Heart left ventricle (tissue), 16 donors: ENCODE data around the gene CMIP. TPM values are rescaled to one million over a fixed set of nuclear protein-coding genes. Genes with fewer than 3 reads are reported as not detected.

Experiments
- ATAC-seq, 4 donors: fragments of 200-7000 bp; cut with Tn5 transposase; one replicate each; pipeline ENCODE4 v1.9.1; 2020 to 2022; ENCODE audit warnings: moderate library complexity in 4 of 4, mild to moderate bottlenecking in 3 of 4, moderate number of reproducible peaks in 1 of 4
- DNase-seq, 5 donors: peaks; one replicate each; pipeline ENCODE4 v3.0.0-alpha.2; 2020
- H3K27ac ChIP-seq, 12 donors: fragments of 200-600 bp; sonication (generic) in 4 of 12; one replicate each; pipeline versions ENCODE4 v1.5.0 to v1.8.0; 2016 to 2022; ENCODE audit warnings: mild to moderate bottlenecking in 2 of 12
- H3K27me3 ChIP-seq, 9 donors: fragments of 200-600 bp; sonication (generic) in 2 of 9; one replicate each; pipeline versions ENCODE4 v1.5.1 to v1.8.0; 2016 to 2022; ENCODE audit warnings: mild to moderate bottlenecking in 3 of 9
- H3K36me3 ChIP-seq, 9 donors: fragments of 200-600 bp; sonication (generic) in 2 of 9; one replicate each; pipeline versions ENCODE4 v1.5.0 to v1.8.0; 2018 to 2022; ENCODE audit warnings: mild to moderate bottlenecking in 2 of 9
- H3K4me1 ChIP-seq, 12 donors: fragments of 200-600 bp; sonication (generic) in 4 of 12; one replicate each; pipeline versions ENCODE4 v1.5.0 to v1.8.0; 2016 to 2022; ENCODE audit warnings: mild to moderate bottlenecking in 3 of 12
- H3K4me3 ChIP-seq, 12 donors: fragments of 200-600 bp; sonication (generic) in 4 of 12; one replicate each; pipeline versions ENCODE4 v1.5.0 to v1.8.0; 2017 to 2022; ENCODE audit warnings: mild to moderate bottlenecking in 9 of 12, moderate library complexity in 4 of 12
- H3K9me3 ChIP-seq, 12 donors: fragments of 200-600 bp; sonication (generic) in 4 of 12; one replicate each; pipeline versions ENCODE4 v1.5.0 to v1.8.0; 2016 to 2022; ENCODE audit warnings: mild to moderate bottlenecking in 1 of 12
- POLR2A ChIP-seq, 2 donors: fragments of 450-650 bp; IDR thresholded peaks; one replicate each; pipeline ENCODE4 v1.6.1; 2017; ENCODE audit warnings: antibody characterized with exemption in 2 of 2, mild to moderate bottlenecking in 2 of 2, moderate library complexity in 2 of 2
- WGBS, 4 donors: extraction: QIAGEN DNeasy Blood & Tissue Kit in 2 of 4; methylation state at CpG; one replicate each; pipeline versions ENCODE4 v1.1.5 to v1.1.7; 2013 to 2018; 5-methylcytosine and 5-hydroxymethylcytosine counted together
- intact Hi-C, 10 donors: fragments of 100-400 bp; cut with DNase I; formaldehyde crosslinking; loops; one replicate each; pipeline versions ENCODE4 v1.11.1 to v1.14.2; 2022
- polyA plus RNA-seq, 2 donors: library from polyadenylated mRNA; stranded (reverse); fragments of 200-250 nt; gene quantifications; one replicate each; pipeline ENCODE4 v1.2.3, GENCODE V29; 2013
- total RNA-seq, 9 donors: library from RNA; depleted of rRNA in 2 of 9; stranded (reverse); fragments of >200 nt in 2 of 9; fragmentation: NEBNext Ultra II Directional in 3 of 9; extraction: Animal tissue kit (Norgen Biotek cat#: 25700) in 3 of 9; gene quantifications; one replicate each; pipeline versions ENCODE4 v1.1.0 to v1.2.4, GENCODE V29; 2016 to 2023
- TF ChIP-seq, protein P1 (sequence below), 12 donors: fragments of 200-600 bp; sonication (generic) in 4 of 12; IDR thresholded peaks; one replicate each; pipeline versions ENCODE4 v1.5.0 to v1.8.0; 2018 to 2022; ENCODE audit warnings: antibody characterized with exemption in 12 of 12, mild to moderate bottlenecking in 5 of 12
- donor health status: ischemic (EF 13 %, LVEDD 7.1; RV severe dilation, severe dysfunction).
- donor health status: healthy with polysubstance abuse.
- donor health status: DM: no; HTN: yes; CAD: no.
- donor health status: DM: no; HTN: no; CAD: no.
- donor health status: ischemic (EF 25% LVEDD 6.9; RV normal size, moderate dysfunction).
- donor health status: ischemic (EF 25% LVEDD 5.7; RV mildly dilated, moderate dysfunction).
- donor health status: healthy.
- donor health status: DM: yes; HTN: yes; CAD: no.
- donor health status: ischemic (EF 35%, LVEDD 5.7; RV mildly dilated, moderate dysfunction).
- donor health status: nonischemic (EF 11% LVEDD 7.7; RV severe dilation, severe dysfunction).
- donor health status: DM: yes; HTN: yes; CAD: no.
- donor health status: PGD.
- donor health status: ischemic (EF 29% LVEDD 5.4; RV normal size, mild dysfunction).
- donor health status: nonischemic (EF 23%, LVEDD 6.1; RV moderate dilation, normal function).

CMIP gene
- total and polyA plus RNA-seq, 11 donors, result 4.1 to 48.8 (median 10.6) TPM

DNA sequence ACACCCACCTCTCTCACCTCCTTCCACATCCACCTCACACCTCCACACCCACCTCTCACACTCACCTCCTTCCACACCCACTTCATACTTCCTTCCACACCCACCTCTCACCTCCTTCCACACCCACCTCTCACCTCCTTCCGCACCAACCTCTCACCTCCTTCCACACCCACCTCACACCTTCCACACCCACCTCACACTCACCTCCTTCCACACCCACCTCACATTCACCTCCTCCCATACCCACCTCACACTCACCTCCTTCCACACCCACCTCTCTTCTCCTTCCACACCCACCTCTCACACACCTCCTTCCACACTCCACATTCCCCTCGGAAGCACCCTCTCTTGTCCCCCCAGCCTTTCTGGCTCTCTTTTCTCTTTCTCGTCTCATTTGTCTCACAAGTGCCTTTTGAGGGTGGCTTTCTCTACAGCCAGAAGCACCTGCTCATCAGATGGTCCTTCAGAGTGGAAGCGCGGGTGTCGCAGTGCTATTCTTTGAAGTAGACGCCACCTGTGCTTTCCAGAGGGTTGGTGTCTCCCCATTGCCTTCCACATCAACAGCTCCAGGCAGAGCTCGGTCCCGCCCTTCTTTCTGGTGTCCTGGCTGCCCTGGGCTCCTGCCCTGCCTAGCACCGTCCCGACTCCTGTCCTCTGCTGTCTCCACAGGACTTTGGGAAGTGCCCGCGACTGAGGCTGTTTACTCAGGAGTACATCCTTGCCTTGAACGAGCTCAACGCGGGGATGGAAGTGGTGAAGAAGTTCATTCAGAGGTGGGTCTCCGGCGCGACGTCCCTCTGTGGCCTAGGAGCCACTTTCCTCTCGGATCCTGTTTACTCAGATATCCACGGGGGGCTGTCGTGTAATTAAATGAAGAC is 225.1 kb downstream of the CMIP start:
- Histone ChIP-seq H3K4me1 (no peaks in the 10 kb centered on the region), H3K9me3 (no peaks in the 10 kb centered on the region), H3K36me3 (peaks cover 0 to 75% (median 27%) of the 10 kb centered on the region in 9 donors), H3K27me3 (no peaks in the 10 kb centered on the region), H3K27ac (no peak overlapping the region), H3K4me3 (no peak overlapping the region)
- TF ChIP-seq, protein P1, sequence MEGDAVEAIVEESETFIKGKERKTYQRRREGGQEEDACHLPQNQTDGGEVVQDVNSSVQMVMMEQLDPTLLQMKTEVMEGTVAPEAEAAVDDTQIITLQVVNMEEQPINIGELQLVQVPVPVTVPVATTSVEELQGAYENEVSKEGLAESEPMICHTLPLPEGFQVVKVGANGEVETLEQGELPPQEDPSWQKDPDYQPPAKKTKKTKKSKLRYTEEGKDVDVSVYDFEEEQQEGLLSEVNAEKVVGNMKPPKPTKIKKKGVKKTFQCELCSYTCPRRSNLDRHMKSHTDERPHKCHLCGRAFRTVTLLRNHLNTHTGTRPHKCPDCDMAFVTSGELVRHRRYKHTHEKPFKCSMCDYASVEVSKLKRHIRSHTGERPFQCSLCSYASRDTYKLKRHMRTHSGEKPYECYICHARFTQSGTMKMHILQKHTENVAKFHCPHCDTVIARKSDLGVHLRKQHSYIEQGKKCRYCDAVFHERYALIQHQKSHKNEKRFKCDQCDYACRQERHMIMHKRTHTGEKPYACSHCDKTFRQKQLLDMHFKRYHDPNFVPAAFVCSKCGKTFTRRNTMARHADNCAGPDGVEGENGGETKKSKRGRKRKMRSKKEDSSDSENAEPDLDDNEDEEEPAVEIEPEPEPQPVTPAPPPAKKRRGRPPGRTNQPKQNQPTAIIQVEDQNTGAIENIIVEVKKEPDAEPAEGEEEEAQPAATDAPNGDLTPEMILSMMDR (IDR thresholded peaks at IDR 0.05), result no peak
- no peak for TF ChIP-seq POLR2A (IDR thresholded peaks at IDR 0.05)
- 91 to 97% (median 94%) methylated on average over 23 of the region's 23 CpGs for WGBS, 4 donors
- intact Hi-C loops, result no loop called here
- DNase-seq (no peak), ATAC-seq (no peak)

DNA sequence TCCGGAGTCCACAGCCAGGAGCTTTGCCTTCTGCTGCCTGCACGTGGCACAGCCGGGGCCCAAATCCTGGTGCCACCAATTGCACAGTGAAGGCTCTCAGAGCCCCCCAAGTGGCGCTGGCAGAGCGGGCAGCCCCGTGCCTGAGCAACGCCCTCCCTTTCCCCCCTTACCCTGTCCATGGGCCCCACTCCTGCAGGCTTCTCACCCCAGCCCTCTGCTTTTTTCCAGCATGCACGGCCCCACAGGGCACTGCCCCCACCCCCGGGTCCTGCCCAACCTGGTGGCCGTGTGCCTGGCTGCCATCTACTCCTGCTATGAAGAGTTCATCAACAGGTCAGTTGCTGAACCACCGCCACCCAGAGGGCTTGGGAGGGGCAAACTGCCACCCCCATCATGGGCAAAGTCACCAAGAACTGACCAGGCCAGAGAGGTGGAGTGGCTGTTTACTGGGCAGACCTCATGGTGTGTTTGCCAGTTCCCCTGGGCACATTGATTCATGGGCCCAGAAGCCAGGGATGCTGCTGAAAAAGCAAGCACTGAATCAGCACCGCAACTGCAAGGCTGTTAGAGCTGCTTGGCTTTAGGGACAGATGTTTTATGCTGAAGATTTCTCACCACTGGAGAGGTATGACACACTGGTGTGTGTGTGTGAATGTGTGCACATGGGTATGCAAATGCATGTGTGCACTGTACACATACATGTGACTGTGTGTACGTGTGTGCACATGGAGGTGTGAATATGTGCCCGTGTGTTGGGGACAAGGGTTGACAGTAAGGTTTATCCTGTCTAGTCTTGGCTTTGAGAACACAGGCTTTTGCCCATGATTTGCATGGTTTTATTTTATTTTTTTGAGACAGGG is 227.4 kb downstream of the CMIP start:
- Histone ChIP-seq H3K27ac (no peak overlapping the region), H3K27me3 (no peaks in the 10 kb centered on the region), H3K4me1 (no peaks in the 10 kb centered on the region), H3K36me3 (peaks cover 0 to 75% (median 20%) of the 10 kb centered on the region in 9 donors), H3K9me3 (no peaks in the 10 kb centered on the region), H3K4me3 (no peak overlapping the region)
- WGBS, 4 donors, result 94 to 98% (median 96%) methylated on average over 13 to 14 of the region's 14 CpGs
- ATAC-seq (no peak), DNase-seq (no peak)
- intact Hi-C loops, result no loop called here
- TF ChIP-seq POLR2A (IDR thresholded peaks at IDR 0.05), result no peak
- TF ChIP-seq, protein P1 (IDR thresholded peaks at IDR 0.05), result no peak

DNA sequence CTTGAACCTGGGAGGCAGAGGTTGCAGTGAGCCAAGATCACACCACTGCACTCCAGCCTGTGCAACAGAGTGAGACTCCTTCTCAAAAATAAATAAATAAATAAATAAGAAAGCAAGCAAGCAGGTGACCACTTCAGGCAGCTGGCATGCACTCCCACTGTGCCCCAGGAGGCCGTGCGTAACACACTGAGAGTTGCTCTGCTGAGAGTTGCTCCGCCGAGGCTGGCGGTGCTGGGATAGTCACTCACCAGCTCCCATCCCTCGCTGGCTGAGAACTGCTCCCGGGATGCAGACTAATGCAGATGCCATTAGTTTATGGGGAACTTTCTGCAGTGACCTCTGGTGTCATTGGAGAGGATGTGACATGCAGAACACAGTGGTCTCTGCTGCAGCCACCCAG is 228.8 kb downstream of the CMIP start:
- Histone ChIP-seq H3K36me3 (peaks cover 0 to 81% (median 20%) of the 10 kb centered on the region in 9 donors), H3K27ac (no peak overlapping the region), H3K4me1 (peaks cover 0 to 13% (median 3%) of the 10 kb centered on the region in 12 donors), H3K27me3 (no peaks in the 10 kb centered on the region), H3K4me3 (no peak overlapping the region), H3K9me3 (no peaks in the 10 kb centered on the region)
- TF ChIP-seq, protein P1 (IDR thresholded peaks at IDR 0.05), result no peak
- TF ChIP-seq POLR2A (IDR thresholded peaks at IDR 0.05), result no peak
- intact Hi-C loops, result no loop called here
- WGBS, 4 donors, result 87 to 93% (median 90%) methylated on average over 7 of the region's 7 CpGs
- ATAC-seq, result no peak
- no peak for DNase-seq

DNA sequence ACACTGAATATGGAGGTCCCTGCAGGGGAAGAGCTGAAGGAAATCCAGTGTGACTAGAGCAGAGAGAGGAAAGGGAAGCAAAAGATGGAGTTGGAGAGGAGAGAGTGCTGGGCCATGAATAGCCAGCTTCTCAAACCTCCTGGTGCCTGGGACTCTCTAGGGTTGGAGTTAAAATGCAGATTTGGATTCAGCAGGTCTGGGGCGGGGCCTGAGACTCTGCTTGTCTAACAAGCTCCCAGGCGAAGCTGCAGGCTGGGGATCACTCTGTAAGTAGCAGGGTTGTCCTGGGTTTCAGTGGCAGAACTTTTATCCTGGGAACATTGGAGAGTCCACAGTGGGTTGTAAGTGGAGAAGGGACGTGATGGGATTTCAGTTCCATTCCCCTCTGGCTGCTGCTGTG is 231.1 kb downstream of the CMIP start:
- TF ChIP-seq, protein P1 (IDR thresholded peaks at IDR 0.05), result no peak
- no peak for TF ChIP-seq POLR2A (IDR thresholded peaks at IDR 0.05)
- DNase-seq (no peak), ATAC-seq (no peak)
- H3K27ac ChIP-seq, result no peak overlapping the region
- H3K36me3 ChIP-seq, result peaks cover 0 to 95% (median 15%) of the 10 kb centered on the region in 9 donors
- intact Hi-C loops, result no loop called here
- WGBS, 4 donors, result 93 to 97% (median 95%) methylated on average over 3 of the region's 3 CpGs
- peaks cover 0 to 29% (median 10%) of the 10 kb centered on the region in 12 donors for H3K4me1 ChIP-seq
- no peaks in the 10 kb centered on the region for H3K27me3 ChIP-seq
- no peak overlapping the region for H3K4me3 ChIP-seq
- no peaks in the 10 kb centered on the region for H3K9me3 ChIP-seq
